ENCODE measurements around the gene INPP5K. TPM values are rescaled to one million over a fixed set of nuclear protein-coding genes. Genes with fewer than 3 reads are reported as not detected.
A peak's percentile ranks its signal among the peaks of the same experiment; 100 is the strongest.
"Not testable (repeated sequence)": the region's sequence is repeated elsewhere in the genome, so short reads cannot be mapped to it uniquely, and the experiment has no call there.

Gene INPP5K
- total RNA-seq = 49.0 and 66.6 TPM in 2 replicates

- peak; percentile 50 for DNase-seq (ENCODE audit: extremely low read depth, low read depth, low spot score)
These were observed at the start of gene INPP5K for GRCh38 chr17:1516388-1517161. TSS of gene INPP5K (minus strand) at chr17:1516612. CDS start at chr17:1516499, 113 bp downstream.

- DNase-seq (ENCODE audit: extremely low read depth, low read depth, low spot score) = no peak
These were observed 49.5 kb upstream of the INPP5K start for GRCh38 chr17:1565877-1566276.

GRCh38 chr17:1563786-1564613 is 47.6 kb upstream of the INPP5K start:
- no peak for DNase-seq (ENCODE audit: extremely low read depth, low read depth, low spot score)

GRCh38 chr17:1563471-1563785 is 47.0 kb upstream of the INPP5K start:
- DNase-seq (ENCODE audit: extremely low read depth, low read depth, low spot score) = not testable (repeated sequence)

GRCh38 chr17:1562176-1562643 is 45.8 kb upstream of the INPP5K start:
- no peak for DNase-seq (ENCODE audit: extremely low read depth, low read depth, low spot score)

GRCh38 chr17:1561420-1562175 is 45.2 kb upstream of the INPP5K start:
- no peak for DNase-seq (ENCODE audit: extremely low read depth, low read depth, low spot score)

- no peak for DNase-seq (ENCODE audit: extremely low read depth, low read depth, low spot score)
These were observed 44.5 kb upstream of the INPP5K start for GRCh38 chr17:1560858-1561355.

- no peak for DNase-seq (ENCODE audit: extremely low read depth, low read depth, low spot score)
These were observed 43.9 kb upstream of the INPP5K start for GRCh38 chr17:1560101-1560857.

- DNase-seq (ENCODE audit: extremely low read depth, low read depth, low spot score) = no peak
These were observed 42.9 kb upstream of the INPP5K start for GRCh38 chr17:1559047-1560043.

- DNase-seq (ENCODE audit: extremely low read depth, low read depth, low spot score) = no peak
These were observed 42.0 kb upstream of the INPP5K start for GRCh38 chr17:1558401-1558800.

GRCh38 chr17:1557355-1558095 is 41.1 kb upstream of the INPP5K start:
- no peak for DNase-seq (ENCODE audit: extremely low read depth, low read depth, low spot score)

- DNase-seq (ENCODE audit: extremely low read depth, low read depth, low spot score) = no peak
These were observed 39.4 kb upstream of the INPP5K start for GRCh38 chr17:1555651-1556471.

GRCh38 chr17:1554751-1555540 is 38.5 kb upstream of the INPP5K start:
- no peak for DNase-seq (ENCODE audit: extremely low read depth, low read depth, low spot score)

GRCh38 chr17:1553354-1554266 is 37.2 kb upstream of the INPP5K start:
- no peak for DNase-seq (ENCODE audit: extremely low read depth, low read depth, low spot score)

GRCh38 chr17:1552932-1553331 is 36.5 kb upstream of the INPP5K start:
- no peak for DNase-seq (ENCODE audit: extremely low read depth, low read depth, low spot score)

- no peak for DNase-seq (ENCODE audit: extremely low read depth, low read depth, low spot score)
These were observed 35.3 kb upstream of the INPP5K start for GRCh38 chr17:1551741-1552140.
